ENCODE results near the gene GUCY1A2.

GUCY1A2 gene

DNA sequence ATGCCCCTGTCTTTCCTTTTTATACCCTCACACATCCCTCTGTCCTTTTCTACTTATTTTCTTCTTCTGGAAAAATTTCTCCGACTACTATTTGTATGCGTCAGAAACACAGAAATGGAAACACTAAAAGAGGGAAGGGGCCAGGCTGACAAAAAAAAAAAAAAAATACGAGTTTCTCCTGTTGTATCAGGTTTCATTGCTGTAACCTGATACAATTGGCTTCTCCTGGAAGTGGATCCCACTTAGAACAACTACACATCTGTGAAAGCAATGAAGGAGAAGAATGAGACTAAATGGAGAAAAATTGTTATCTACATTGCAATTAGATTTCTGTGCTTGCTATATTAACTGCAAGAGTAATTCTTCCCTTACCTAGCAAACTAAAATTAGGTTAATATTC, 393.9 kb downstream of the GUCY1A2 start:
- no peak for DNase-seq

Measured in stimulated activated naive CD4-positive, alpha-beta T cell (primary cell).